Spleen (tissue), 7 donors: Measurements from ENCODE around the gene CYB5B.

Experiments
- CTCF ChIP-seq, 11 experiments: fragments of 200-600 bp in 7 of 11; fragments of 450-650 bp in 4 of 11; sonication (generic) in 4 of 11; IDR thresholded peaks in 8 of 11; conservative IDR thresholded peaks in 3 of 11; 1 replicate in 7 of 11; 2 replicates in 4 of 11; pipeline versions ENCODE4 v1.4.0 to v1.8.0; 2016 to 2021; ENCODE audit warnings: antibody characterized with exemption in 11 of 11, inconsistent platforms in 4 of 11, mild to moderate bottlenecking in 1 of 11
- POLR2A ChIP-seq, 3 donors: fragments of 450-650 bp; IDR thresholded peaks; one replicate each; pipeline ENCODE4 v1.5.1; 2017; ENCODE audit warnings: antibody characterized with exemption in 3 of 3, mild to moderate bottlenecking in 1 of 3
- POLR2AphosphoS5 ChIP-seq, 3 donors: sonication (generic); formaldehyde crosslinking; IDR thresholded peaks; one replicate each; pipeline ENCODE4 v1.5.1; 2017; ENCODE audit warnings: antibody characterized with exemption in 3 of 3
- donor health status: DM: no; HTN: no; CAD: no; lungs with moderate emphysema.
- donor health status: DM: no; HTN: no; CAD: no.
- donor health status: DM: no; HTN: no; CAD: no.

GRCh38 chr16:69486724-69487123 lies 62.3 kb downstream of the CYB5B start:
- TF ChIP-seq CTCF (IDR thresholded peaks at IDR 0.05 in 8 of 11, conservative IDR thresholded peaks at IDR 0.05 in 3 of 11): no peak
- TF ChIP-seq POLR2A (IDR thresholded peaks at IDR 0.05): no peak
- no peak for TF ChIP-seq POLR2AphosphoS5 (IDR thresholded peaks at IDR 0.05)
